T-helper 2 cell treated with Interferon-gamma antibody and Interleukin-4, amounts not matched to agents 5 μg/mL and 100 μg/mL, for 36 hours (primary cell): ENCODE results near the gene EID2B.

Experiments
- DNase-seq: peaks from one replicate; pipeline ENCODE4 v3.0.0; 2021; ENCODE audit warnings: low spot score
- H3K27ac Mint-ChIP-seq: one replicate; pipeline ENCODE4 v1.8.0; 2021; ENCODE audit warnings: mild to moderate bottlenecking, mixed read lengths
- H3K27me3 Mint-ChIP-seq: one replicate; pipeline ENCODE4 v1.8.0; 2021; ENCODE audit warnings: low read depth, mixed read lengths
- H3K36me3 Mint-ChIP-seq: one replicate; pipeline ENCODE4 v1.8.0; 2021; ENCODE audit warnings: low read depth, mixed read lengths
- H3K4me1 Mint-ChIP-seq: one replicate; pipeline ENCODE4 v1.8.0; 2021; ENCODE audit warnings: low read depth, mixed read lengths
- H3K4me3 Mint-ChIP-seq: one replicate; pipeline ENCODE4 v1.8.0; 2022; ENCODE audit warnings: mild to moderate bottlenecking, moderate library complexity, mixed read lengths
- H3K9me3 Mint-ChIP-seq: one replicate; pipeline ENCODE4 v1.8.0; 2021; ENCODE audit warnings: mixed read lengths

The EID2B gene

DNA sequence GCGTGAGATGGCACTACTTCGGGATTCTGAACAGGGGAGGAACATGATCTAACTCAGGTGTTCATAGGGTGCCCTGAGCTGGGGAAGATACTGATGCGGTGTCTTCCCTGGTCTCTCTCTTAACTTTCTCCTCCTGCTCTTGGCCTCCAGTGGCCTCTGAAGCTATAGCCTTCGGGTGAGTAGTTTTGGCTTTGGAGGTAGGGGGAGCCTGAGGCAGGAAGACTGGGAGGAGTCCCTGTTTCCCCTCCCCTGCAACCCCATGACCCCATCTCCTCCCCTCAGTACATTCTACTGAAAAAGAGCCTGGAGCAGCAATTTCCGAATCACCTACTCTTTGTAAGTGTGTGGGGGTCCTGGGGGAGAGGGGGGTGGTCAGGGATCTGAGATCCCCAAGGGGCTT, 14.2 kb downstream of the EID2B start:
- no peaks in the 10 kb centered on the region for H3K9me3 Mint-ChIP-seq
- no peaks in the 10 kb centered on the region for H3K36me3 Mint-ChIP-seq
- DNase-seq, result no peak
- H3K27me3 Mint-ChIP-seq, result peaks cover 47% of the 10 kb centered on the region
- peaks cover 8% of the 10 kb centered on the region for H3K4me1 Mint-ChIP-seq
- no peak overlapping the region for H3K27ac Mint-ChIP-seq
- H3K4me3 Mint-ChIP-seq, result no peak overlapping the region

- Mint-ChIP-seq H3K27ac (no peak overlapping the region), H3K27me3 (peaks cover 54% of the 10 kb centered on the region), H3K9me3 (no peaks in the 10 kb centered on the region), H3K4me1 (peaks cover 8% of the 10 kb centered on the region), H3K36me3 (no peaks in the 10 kb centered on the region), H3K4me3 (no peak overlapping the region)
- no peak for DNase-seq
These were observed 15.2 kb downstream of the EID2B start for GRCh38 chr19:39517432-39517831.

- Mint-ChIP-seq H3K4me3 (peak overlapping the region; percentile 2), H3K4me1 (peaks cover 8% of the 10 kb centered on the region), H3K27me3 (peaks cover 54% of the 10 kb centered on the region), H3K27ac (no peak overlapping the region), H3K36me3 (no peaks in the 10 kb centered on the region), H3K9me3 (no peaks in the 10 kb centered on the region)
- DNase-seq, result no peak
These were observed 16.4 kb downstream of the EID2B start for GRCh38 chr19:39516270-39516669.

- H3K4me3 Mint-ChIP-seq, result peak overlapping the region; percentile 2
- DNase-seq, result no peak
- H3K36me3 Mint-ChIP-seq, result no peaks in the 10 kb centered on the region
- no peak overlapping the region for H3K27ac Mint-ChIP-seq
- H3K9me3 Mint-ChIP-seq, result no peaks in the 10 kb centered on the region
- H3K4me1 Mint-ChIP-seq, result peaks cover 8% of the 10 kb centered on the region
- H3K27me3 Mint-ChIP-seq, result peaks cover 54% of the 10 kb centered on the region
These were observed 17.0 kb downstream of the EID2B start for GRCh38 chr19:39515551-39516191.

DNA sequence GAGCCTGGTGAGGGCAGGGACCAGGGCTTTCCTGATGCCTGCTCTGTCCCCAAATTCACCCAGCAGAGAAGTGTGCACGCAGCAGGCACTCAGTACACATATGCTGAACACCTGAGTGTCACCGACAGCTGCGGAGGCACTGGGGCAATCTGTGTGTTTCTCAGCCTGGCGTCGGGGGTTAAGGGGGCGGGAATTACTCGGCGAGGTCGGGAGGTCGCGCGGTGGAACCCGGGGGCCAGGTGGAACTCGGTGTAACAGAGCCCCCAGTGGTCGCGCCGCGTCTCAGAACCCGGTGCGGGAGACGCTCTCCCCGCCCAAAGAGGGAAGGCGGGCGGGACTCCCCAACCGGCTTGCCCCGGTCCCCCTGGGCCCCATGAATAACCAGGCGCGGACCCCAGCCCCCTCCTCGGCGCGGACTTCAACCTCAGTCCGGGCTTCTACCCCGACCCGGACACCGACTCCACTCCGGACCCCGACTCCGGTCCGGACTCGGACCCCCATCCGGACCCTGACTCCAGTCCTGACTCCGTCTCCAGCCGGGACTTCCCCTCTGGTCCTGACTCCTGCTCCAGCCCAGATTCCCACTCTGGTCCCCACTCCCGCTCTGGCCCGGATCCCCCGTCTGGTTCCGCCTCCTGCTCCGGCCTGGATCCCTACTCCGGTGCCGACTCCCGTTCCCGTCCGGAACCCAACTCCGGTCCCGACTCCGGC, 17.7 kb downstream of the EID2B start, which contains the start of gene SELENOV:
TSS of gene SELENOV (plus strand) at position 300 of the 711 bp plus-strand sequence. CDS start at position 374, 74 bp downstream.
- Mint-ChIP-seq H3K36me3 (no peaks in the 10 kb centered on the region), H3K4me3 (peak within 1 kb of the TSS; percentile 66), H3K27ac (peak within 1 kb of the TSS; percentile 58)

GRCh38 chr19:39512988-39513387, 19.7 kb downstream of the EID2B start:
- H3K36me3 Mint-ChIP-seq, result no peaks in the 10 kb centered on the region
- no peak overlapping the region for H3K27ac Mint-ChIP-seq
- no peak for DNase-seq
- peaks cover 8% of the 10 kb centered on the region for H3K4me1 Mint-ChIP-seq
- H3K4me3 Mint-ChIP-seq, result no peak overlapping the region
- peaks cover 53% of the 10 kb centered on the region for H3K27me3 Mint-ChIP-seq
- H3K9me3 Mint-ChIP-seq, result no peaks in the 10 kb centered on the region

More for the DNA sequence above, 17.7 kb downstream of the EID2B start, which contains the start of gene SELENOV:
- no peak for DNase-seq
- H3K9me3 Mint-ChIP-seq, result no peaks in the 10 kb centered on the region
- H3K27me3 Mint-ChIP-seq, result peaks cover 54% of the 10 kb centered on the region
- peaks cover 8% of the 10 kb centered on the region for H3K4me1 Mint-ChIP-seq

- Mint-ChIP-seq H3K4me3 (no peak overlapping the region), H3K9me3 (no peaks in the 10 kb centered on the region), H3K27ac (no peak overlapping the region), H3K36me3 (no peaks in the 10 kb centered on the region), H3K4me1 (peaks cover 13% of the 10 kb centered on the region), H3K27me3 (peaks cover 50% of the 10 kb centered on the region)
- DNase-seq, result no peak
These were observed 23.4 kb downstream of the EID2B start for GRCh38 chr19:39509233-39509632.

DNA sequence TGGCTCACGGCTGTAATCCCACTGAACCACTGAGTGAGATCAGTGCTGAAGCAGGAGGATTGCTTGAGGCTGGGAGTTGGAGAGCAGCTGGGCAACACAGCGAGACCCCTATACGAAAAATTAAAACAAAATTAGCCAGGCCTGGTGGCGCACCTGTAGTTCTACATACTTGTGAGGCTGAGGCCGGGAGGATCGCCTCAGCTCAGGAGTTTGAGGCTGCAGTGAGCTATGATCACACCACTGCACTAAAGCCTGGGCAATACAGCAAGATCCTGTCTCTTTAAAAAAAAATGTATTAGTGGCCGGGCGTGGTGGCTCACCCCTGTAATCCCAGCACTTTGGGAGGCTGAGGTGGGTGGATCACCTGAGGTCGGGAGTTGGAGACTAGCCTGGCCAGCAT, 24.0 kb downstream of the EID2B start:
- H3K27me3 Mint-ChIP-seq, result peaks cover 49% of the 10 kb centered on the region
- peaks cover 13% of the 10 kb centered on the region for H3K4me1 Mint-ChIP-seq
- no peak overlapping the region for H3K27ac Mint-ChIP-seq
- H3K36me3 Mint-ChIP-seq, result no peaks in the 10 kb centered on the region
- H3K9me3 Mint-ChIP-seq, result no peaks in the 10 kb centered on the region
- no peak for DNase-seq
- H3K4me3 Mint-ChIP-seq, result no peak overlapping the region

- H3K4me1 Mint-ChIP-seq, result peaks cover 19% of the 10 kb centered on the region
- no peak for DNase-seq
- peak overlapping the region; percentile 80 for H3K4me3 Mint-ChIP-seq
- H3K9me3 Mint-ChIP-seq, result no peaks in the 10 kb centered on the region
- H3K27me3 Mint-ChIP-seq, result peaks cover 47% of the 10 kb centered on the region
- no peak overlapping the region for H3K27ac Mint-ChIP-seq
- H3K36me3 Mint-ChIP-seq, result no peaks in the 10 kb centered on the region
These were observed 24.8 kb downstream of the EID2B start for GRCh38 chr19:39507715-39508364.

DNA sequence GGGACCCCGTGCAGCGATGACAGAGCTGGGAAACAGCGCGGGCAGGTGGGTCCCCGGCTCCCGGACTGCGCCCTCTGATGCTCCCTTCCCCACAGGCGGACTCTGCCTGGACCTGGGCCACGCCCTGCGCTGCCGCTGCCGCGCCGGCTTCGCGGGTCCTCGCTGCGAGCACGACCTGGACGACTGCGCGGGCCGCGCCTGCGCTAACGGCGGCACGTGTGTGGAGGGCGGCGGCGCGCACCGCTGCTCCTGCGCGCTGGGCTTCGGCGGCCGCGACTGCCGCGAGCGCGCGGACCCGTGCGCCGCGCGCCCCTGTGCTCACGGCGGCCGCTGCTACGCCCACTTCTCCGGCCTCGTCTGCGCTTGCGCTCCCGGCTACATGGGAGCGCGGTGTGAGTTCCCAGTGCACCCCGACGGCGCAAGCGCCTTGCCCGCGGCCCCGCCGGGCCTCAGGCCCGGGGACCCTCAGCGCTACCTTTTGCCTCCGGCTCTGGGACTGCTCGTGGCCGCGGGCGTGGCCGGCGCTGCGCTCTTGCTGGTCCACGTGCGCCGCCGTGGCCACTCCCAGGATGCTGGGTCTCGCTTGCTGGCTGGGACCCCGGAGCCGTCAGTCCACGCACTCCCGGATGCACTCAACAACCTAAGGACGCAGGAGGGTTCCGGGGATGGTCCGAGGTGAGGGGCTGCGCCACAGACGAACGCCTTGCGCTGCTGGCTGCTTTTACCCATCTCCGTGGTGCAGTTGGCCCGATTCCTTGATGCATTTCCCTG, 25.5 kb downstream of the EID2B start:
- Mint-ChIP-seq H3K27me3 (peaks cover 46% of the 10 kb centered on the region), H3K4me3 (peak overlapping the region; percentile 80), H3K27ac (no peak overlapping the region), H3K9me3 (no peaks in the 10 kb centered on the region), H3K4me1 (peaks cover 19% of the 10 kb centered on the region), H3K36me3 (no peaks in the 10 kb centered on the region)
- DNase-seq, result peak; percentile 75

- Mint-ChIP-seq H3K36me3 (no peaks in the 10 kb centered on the region), H3K9me3 (no peaks in the 10 kb centered on the region), H3K27ac (no peak overlapping the region), H3K4me1 (peaks cover 19% of the 10 kb centered on the region), H3K4me3 (peak overlapping the region; percentile 56), H3K27me3 (peaks cover 48% of the 10 kb centered on the region)
- DNase-seq, result no peak
These were observed 26.1 kb downstream of the EID2B start for GRCh38 chr19:39506598-39506943.

GRCh38 chr19:39502640-39503417, 29.8 kb downstream of the EID2B start:
- Mint-ChIP-seq H3K36me3 (peaks cover 2% of the 10 kb centered on the region), H3K4me1 (peaks cover 23% of the 10 kb centered on the region), H3K27ac (no peak overlapping the region), H3K27me3 (peaks cover 69% of the 10 kb centered on the region), H3K4me3 (no peak overlapping the region), H3K9me3 (no peaks in the 10 kb centered on the region)
- DNase-seq, result peak; percentile 81

DNA sequence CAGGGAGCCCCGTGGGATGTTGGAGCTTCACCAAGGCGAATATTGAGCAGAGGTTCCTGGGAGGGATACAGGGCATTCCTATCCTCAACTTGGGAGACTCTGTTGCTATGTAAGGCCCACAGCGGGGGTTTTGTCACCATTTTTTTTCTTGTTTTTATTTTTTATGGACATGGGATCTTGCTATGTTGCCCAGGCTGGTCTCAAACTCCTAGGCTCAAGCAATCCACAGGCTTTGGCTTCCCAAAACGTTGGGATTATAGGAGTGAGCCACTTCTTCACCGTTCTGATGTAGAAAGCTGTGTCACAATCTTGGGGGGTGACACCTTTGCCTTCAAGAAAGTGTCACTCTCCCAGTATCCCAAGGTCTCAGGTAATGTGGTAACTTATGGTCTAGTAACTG, 31.3 kb downstream of the EID2B start:
- DNase-seq, result no peak
- Mint-ChIP-seq H3K4me3 (no peak overlapping the region), H3K9me3 (no peaks in the 10 kb centered on the region), H3K4me1 (peaks cover 14% of the 10 kb centered on the region), H3K36me3 (peaks cover 2% of the 10 kb centered on the region), H3K27me3 (peaks cover 71% of the 10 kb centered on the region), H3K27ac (no peak overlapping the region)
